Measurements from ENCODE around the gene NCKAP5. TPM values are rescaled to one million over a fixed set of nuclear protein-coding genes. Genes with fewer than 3 reads are reported as not detected.

Gene NCKAP5
- total and polyA plus RNA-seq, 2 of the 8 experiments (the other 6 are each of a cell fraction or from before 2014, with no cell fraction given) = 0.27 to 0.86 TPM

DNA sequence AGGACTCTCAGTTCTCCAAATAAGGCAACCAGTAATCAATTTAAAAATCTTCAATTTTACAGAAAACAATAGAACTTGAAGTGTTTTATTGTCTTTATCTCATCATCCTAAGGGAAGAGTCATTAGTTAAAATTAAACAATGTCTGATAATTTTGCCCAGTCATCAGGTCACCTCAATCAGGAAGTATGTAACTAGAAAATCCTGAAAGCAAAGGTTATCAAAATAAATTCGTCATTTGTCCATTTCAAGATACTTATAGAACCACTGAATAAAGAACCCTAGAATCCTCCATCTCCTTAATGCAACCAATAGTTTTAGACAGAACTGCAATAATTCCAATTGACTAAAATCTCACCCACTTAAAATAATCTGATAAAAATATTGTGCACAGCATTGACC, 115.2 kb downstream of the NCKAP5 start:
- H2BK20ac ChIP-seq (ENCODE audit: low read length) = no peak overlapping the region
- ChIA-PET POLR2A (ENCODE audit: partially characterized antibody) (no interaction called here), CTCF (ENCODE audit: partially characterized antibody) (no interaction called here)
- no peak overlapping the region for H4K5ac ChIP-seq (ENCODE audit: insufficient read length, low read depth, low read length)
- no peak overlapping the region for H2BK120ac ChIP-seq (replicated peaks; ENCODE audit: low read depth, low read length)
- no peak overlapping the region for H2AK5ac ChIP-seq (ENCODE audit: low read depth, low read length)
- no peak overlapping the region for H3K27ac ChIP-seq (ENCODE audit: low read depth, low read length)
- no peaks in the 10 kb centered on the region for H3K23me2 ChIP-seq (ENCODE audit: low read depth, low read length)
- H3K36me3 ChIP-seq (ENCODE audit: control insufficient read depth in 2 of 4, insufficient read depth in 4 of 4, low read length in 3 of 4) = no peaks in the 10 kb centered on the region
- no peak overlapping the region for H3K9ac ChIP-seq (replicated peaks in 1 of 4; ENCODE audit: extremely low read depth in 1 of 4, low read depth in 3 of 4, low read length in 3 of 4)
- H2BK5ac ChIP-seq (ENCODE audit: low read depth, low read length) = no peak overlapping the region
- no peaks in the 10 kb centered on the region for H3K27me3 ChIP-seq (replicated peaks in 1 of 4; ENCODE audit: control insufficient read depth in 3 of 4, extremely low read depth in 1 of 4, insufficient read depth in 3 of 4, low read length in 3 of 4)
- H4K8ac ChIP-seq (ENCODE audit: extremely low read depth, insufficient read depth, low read length) = no peak overlapping the region
- FAIRE-seq (no peak), DNase-seq (ENCODE audit: low read depth in 1 of 2, low spot score in 2 of 2) (no peak)
- no peaks in the 10 kb centered on the region for H4K20me1 ChIP-seq (replicated peaks in 1 of 2; ENCODE audit: control insufficient read depth in 1 of 2, insufficient read depth in 2 of 2, low read length in 2 of 2)
- no peak overlapping the region for H4K91ac ChIP-seq (replicated peaks; ENCODE audit: insufficient read length, low read length)
- no peak overlapping the region for H2AFZ ChIP-seq (ENCODE audit: low read length)
- no peaks in the 10 kb centered on the region for H3K79me1 ChIP-seq (ENCODE audit: low read depth, low read length)
- H3K4me3 ChIP-seq (ENCODE audit: extremely low read depth in 1 of 4, insufficient read depth in 2 of 4, low read depth in 3 of 4, low read length in 4 of 4) = no peak overlapping the region
- no peak overlapping the region for H3K56ac ChIP-seq (replicated peaks; ENCODE audit: insufficient read length, low read depth, low read length)
- no peak overlapping the region for H2BK15ac ChIP-seq (ENCODE audit: low read length)
- H2BK12ac ChIP-seq (ENCODE audit: low read depth, low read length) = no peak overlapping the region
- WGBS, 2 experiments (ENCODE audit: extremely low coverage in 1 of 2, insufficient coverage in 1 of 2, insufficient read length in 1 of 2, insufficient replicate concordance in 2 of 2, low coverage in 1 of 2, low lambda C conversion rate in 2 of 2, missing lambda C conversion rate in 1 of 2) = 100% methylated on average over 1 of the region's 1 CpG; no CpG with 5 or more reads in 1 of the 2 experiments
- no peak overlapping the region for H3K4ac ChIP-seq (replicated peaks; ENCODE audit: insufficient read length, low read depth, low read length)
- no peak overlapping the region for H3K14ac ChIP-seq (ENCODE audit: insufficient read length)
- H3K9me3 ChIP-seq (ENCODE audit: insufficient read depth in 2 of 2, low read depth in 1 of 2, low read length in 1 of 2) = no peaks in the 10 kb centered on the region
- H3K4me1 ChIP-seq (replicated peaks in 1 of 4; ENCODE audit: control insufficient read depth in 3 of 4, insufficient read depth in 4 of 4, low read length in 3 of 4) = no peaks in the 10 kb centered on the region
- H3K18ac ChIP-seq (ENCODE audit: extremely low read depth, low read length) = no peak overlapping the region
- no peaks in the 10 kb centered on the region for H3K79me2 ChIP-seq (ENCODE audit: control insufficient read depth in 1 of 2, insufficient read depth in 2 of 2, low read length in 2 of 2)
- H3K23ac ChIP-seq (ENCODE audit: insufficient read length) = no peak overlapping the region
- H3K4me2 ChIP-seq (ENCODE audit: insufficient read depth in 1 of 2, low read depth in 2 of 2, low read length in 2 of 2) = no peak overlapping the region
- no peak for TF ChIP-seq TAF1 (IDR thresholded peaks at IDR 0.05; ENCODE audit: low read depth, low read length)
- no peak for TF ChIP-seq BCL11A (IDR thresholded peaks at IDR 0.05; ENCODE audit: low read depth in 2 of 2, low read length in 2 of 2)
- TF ChIP-seq TBP (IDR thresholded peaks at IDR 0.05; ENCODE audit: low read depth, low read length) = no peak
- TF ChIP-seq SP4 (IDR thresholded peaks at IDR 0.05; ENCODE audit: low read length) = no peak
- no peak for TF ChIP-seq CHD2 (IDR thresholded peaks at IDR 0.05; ENCODE audit: low read length)
- no peak for TF ChIP-seq ASH2L (IDR thresholded peaks at IDR 0.05; ENCODE audit: low read length)
- TF ChIP-seq HDAC2 (IDR thresholded peaks at IDR 0.05; ENCODE audit: borderline replicate concordance in 1 of 2, low read depth in 2 of 2, low read length in 2 of 2) = no peak
- no peak for TF ChIP-seq SIN3A (conservative IDR thresholded peaks at IDR 0.05 in 1 of 2, IDR thresholded peaks at IDR 0.05 in 1 of 2; ENCODE audit: low read depth in 1 of 2, low read length in 2 of 2)
- TF ChIP-seq KDM4A (IDR thresholded peaks at IDR 0.05; ENCODE audit: low read depth, low read length, severe bottlenecking) = no peak
- no peak for TF ChIP-seq GTF2F1 (IDR thresholded peaks at IDR 0.05; ENCODE audit: borderline replicate concordance, low read depth, low read length)
- no peak for TF ChIP-seq PHF8 (conservative IDR thresholded peaks at IDR 0.05; ENCODE audit: low read depth, low read length)
- TF ChIP-seq BRCA1 (IDR thresholded peaks at IDR 0.05; ENCODE audit: low read depth, low read length) = no peak
- TF ChIP-seq, protein P1, sequence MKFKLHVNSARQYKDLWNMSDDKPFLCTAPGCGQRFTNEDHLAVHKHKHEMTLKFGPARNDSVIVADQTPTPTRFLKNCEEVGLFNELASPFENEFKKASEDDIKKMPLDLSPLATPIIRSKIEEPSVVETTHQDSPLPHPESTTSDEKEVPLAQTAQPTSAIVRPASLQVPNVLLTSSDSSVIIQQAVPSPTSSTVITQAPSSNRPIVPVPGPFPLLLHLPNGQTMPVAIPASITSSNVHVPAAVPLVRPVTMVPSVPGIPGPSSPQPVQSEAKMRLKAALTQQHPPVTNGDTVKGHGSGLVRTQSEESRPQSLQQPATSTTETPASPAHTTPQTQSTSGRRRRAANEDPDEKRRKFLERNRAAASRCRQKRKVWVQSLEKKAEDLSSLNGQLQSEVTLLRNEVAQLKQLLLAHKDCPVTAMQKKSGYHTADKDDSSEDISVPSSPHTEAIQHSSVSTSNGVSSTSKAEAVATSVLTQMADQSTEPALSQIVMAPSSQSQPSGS (IDR thresholded peaks at IDR 0.05; ENCODE audit: low read length) = no peak
